ENCODE results near the gene NFX1. TPM values are rescaled to one million over a fixed set of nuclear protein-coding genes. Genes with fewer than 3 reads are reported as not detected.

NFX1 gene
- total RNA-seq, 2 donors from 2014 or later, result 32.0 to 56.5 TPM

DNA sequence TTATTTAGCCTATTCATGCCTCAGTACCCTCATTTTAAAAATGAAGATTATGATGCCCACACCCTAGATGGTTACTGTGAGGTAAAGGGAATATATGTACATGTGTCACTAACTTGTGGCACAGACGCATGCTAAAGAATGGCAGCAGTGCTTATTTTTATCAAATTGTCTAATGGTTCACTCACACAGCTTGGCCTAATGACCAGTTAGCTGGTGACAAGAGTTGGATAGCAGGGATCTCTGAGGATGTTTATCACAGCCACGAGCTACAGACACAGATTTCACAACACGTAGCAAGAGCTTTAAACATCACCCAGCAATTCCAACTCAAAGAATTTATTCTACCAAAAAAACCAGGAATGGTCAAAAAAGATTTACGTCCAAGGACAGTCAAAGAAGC, 33.0 kb upstream of the NFX1 start:
- Mint-ChIP-seq H3K36me3 (ENCODE audit: low read depth) (peaks cover 100% of the 10 kb centered on the region), H3K9me3 (no peaks in the 10 kb centered on the region), H3K27ac (no peak overlapping the region), H3K27me3 (no peaks in the 10 kb centered on the region), H3K4me1 (no peaks in the 10 kb centered on the region), H3K4me3 (no peak overlapping the region)
- no peak for ATAC-seq (replicated peaks)

DNA sequence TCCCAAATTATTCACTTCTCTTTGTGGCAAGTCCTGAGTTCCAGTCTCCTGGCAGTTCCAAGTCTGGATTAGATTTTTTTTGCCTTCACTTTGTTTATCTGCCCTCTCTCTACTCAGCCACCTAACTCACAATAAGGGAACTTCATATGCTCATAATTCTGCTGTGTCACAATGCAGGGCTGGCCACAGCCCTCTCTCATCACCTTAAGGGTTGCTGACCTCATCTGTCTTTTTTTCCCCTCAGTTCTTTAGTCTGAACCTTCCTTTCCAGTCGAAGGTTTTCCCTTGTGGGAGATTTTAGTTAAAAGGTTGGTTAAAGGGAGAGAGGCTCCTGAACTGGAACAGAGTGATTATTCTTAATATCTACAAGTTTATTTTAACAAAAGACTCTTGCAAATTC, 29.9 kb upstream of the NFX1 start:
- Mint-ChIP-seq H3K4me3 (no peak overlapping the region), H3K4me1 (peaks cover 9% of the 10 kb centered on the region), H3K9me3 (no peaks in the 10 kb centered on the region), H3K27me3 (no peaks in the 10 kb centered on the region), H3K27ac (peak overlapping the region; percentile 44), H3K36me3 (ENCODE audit: low read depth) (peaks cover 98% of the 10 kb centered on the region)
- no peak for ATAC-seq (replicated peaks)

DNA sequence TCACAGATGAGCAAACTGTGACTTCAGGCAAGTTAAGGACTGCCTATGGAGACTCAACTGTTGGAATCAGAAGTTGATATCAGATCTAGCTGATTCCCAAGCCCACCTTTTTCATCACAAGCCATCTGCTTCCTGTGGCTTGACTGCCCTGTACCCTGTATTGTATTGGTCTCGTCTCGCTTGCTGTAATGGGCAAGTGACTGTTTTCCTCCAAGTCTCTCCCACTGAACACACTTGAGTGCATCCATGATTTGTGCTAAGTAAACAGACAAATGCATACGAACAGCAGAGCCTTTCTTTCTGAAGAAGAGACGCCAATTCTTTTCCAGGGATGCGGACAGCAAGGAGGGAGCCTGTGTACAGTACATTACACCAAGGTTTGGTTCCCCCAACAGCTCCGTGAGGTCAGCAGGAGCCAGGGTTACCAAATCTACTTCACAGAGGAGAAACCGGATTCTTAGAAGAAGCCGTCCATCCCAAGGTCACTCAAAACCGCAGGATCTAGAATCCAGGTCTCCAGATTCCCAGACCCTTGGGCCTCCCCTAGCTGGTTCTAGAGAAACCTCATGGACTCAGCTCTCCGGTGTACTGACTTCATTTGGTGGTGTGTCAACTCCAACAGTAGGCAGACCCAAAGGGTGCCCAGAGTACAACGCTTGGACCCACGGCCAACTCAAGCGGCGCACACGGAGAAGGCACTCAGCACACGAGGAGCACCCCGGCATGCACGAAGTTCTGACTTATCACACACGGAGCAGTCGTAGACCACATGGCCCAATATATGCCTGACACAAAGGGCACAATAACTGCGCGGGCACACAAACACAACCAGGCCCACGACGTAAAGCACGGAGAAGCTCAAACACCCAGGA, 26.9 kb upstream of the NFX1 start:
- H3K36me3 Mint-ChIP-seq (ENCODE audit: low read depth), result peaks cover 98% of the 10 kb centered on the region
- no peaks in the 10 kb centered on the region for H3K9me3 Mint-ChIP-seq
- H3K27ac Mint-ChIP-seq, result peak overlapping the region; percentile 65
- no peaks in the 10 kb centered on the region for H3K27me3 Mint-ChIP-seq
- peak overlapping the region; percentile 89 for H3K4me3 Mint-ChIP-seq
- H3K4me1 Mint-ChIP-seq, result peaks cover 27% of the 10 kb centered on the region
- no peak for ATAC-seq (replicated peaks)

DNA sequence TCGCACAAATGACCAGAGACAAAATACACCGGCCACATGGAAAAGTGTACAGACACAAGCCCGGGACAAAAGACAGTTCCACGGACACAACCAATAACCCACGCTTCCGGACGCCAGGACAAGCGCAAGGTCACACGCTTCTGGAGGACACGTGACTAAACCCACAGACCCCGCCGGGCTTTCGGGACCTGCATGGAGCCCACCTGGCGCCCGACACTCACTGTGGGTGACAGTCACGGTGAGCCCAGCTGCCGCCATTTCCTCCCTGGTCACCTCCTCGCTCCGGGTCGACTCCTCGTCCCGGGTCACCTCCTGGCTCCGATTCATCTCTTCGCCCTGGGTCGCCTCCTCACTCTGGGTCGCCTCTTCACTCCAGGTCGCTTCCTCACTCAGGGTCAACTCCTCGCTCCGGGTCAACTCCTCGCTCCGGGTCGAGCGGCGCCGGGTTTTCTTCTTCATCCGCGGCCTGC, 26.3 kb upstream of the NFX1 start:
- H3K27ac Mint-ChIP-seq, result peak overlapping the region; percentile 65
- H3K9me3 Mint-ChIP-seq, result no peaks in the 10 kb centered on the region

DNA sequence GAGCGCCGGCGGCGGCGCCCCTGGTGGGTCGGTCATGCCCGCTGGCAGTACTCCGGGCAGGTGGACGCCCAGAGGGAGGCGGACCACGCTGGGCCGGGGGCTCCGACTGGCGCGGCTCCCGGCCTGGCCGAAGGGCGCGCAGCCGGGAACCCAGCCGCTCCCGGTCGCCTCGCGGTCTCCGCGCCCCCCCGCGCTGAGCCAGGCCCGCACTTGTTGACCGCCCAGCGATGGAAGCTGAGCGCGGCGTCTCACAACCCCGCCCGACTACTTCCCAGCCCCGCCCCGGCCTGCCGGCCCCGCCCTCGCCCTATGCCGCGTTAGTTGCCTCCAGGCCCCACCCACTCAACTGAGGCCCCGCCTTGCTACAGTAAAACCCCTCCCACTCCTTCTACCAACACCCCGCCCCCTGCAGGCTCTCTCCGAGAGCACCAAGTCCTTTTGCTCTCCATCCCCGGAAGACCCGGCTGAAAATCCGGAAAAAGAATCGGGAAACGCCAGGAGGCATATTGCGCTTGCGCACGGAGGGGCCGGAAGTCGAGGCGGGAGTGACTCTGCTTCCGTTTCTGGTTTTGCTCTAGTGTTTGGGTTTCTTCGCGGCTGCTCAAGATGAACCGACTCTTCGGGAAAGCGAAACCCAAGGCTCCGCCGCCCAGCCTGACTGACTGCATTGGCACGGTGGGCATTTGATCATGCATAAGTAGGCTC, 25.7 kb upstream of the NFX1 start, which contains the start of the genes BAG1 and CHMP5:
Gene BAG1 (minus strand): TSS at position 236 of the 705 bp plus-strand sequence.
Gene CHMP5 (plus strand): TSS at position 577 of the 705 bp plus-strand sequence. CDS start 30 bp downstream, at position 607.
- peak; percentile 88 for ATAC-seq (replicated peaks)
- peaks cover 96% of the 10 kb centered on the region for H3K36me3 Mint-ChIP-seq (ENCODE audit: low read depth)
- peak within 1 kb of the TSS; percentile 65 for H3K27ac Mint-ChIP-seq
- peak within 1 kb of the TSS; percentile 89 for H3K4me3 Mint-ChIP-seq
- no peaks in the 10 kb centered on the region for H3K27me3 Mint-ChIP-seq
- H3K9me3 Mint-ChIP-seq, result no peaks in the 10 kb centered on the region
- H3K4me1 Mint-ChIP-seq, result peaks cover 27% of the 10 kb centered on the region

More for the DNA sequence above, 26.3 kb upstream of the NFX1 start:
- Mint-ChIP-seq H3K36me3 (ENCODE audit: low read depth) (peaks cover 98% of the 10 kb centered on the region), H3K27me3 (no peaks in the 10 kb centered on the region), H3K4me3 (peak overlapping the region; percentile 89), H3K4me1 (peaks cover 27% of the 10 kb centered on the region)
- peak; percentile 8 for ATAC-seq (replicated peaks)

DNA sequence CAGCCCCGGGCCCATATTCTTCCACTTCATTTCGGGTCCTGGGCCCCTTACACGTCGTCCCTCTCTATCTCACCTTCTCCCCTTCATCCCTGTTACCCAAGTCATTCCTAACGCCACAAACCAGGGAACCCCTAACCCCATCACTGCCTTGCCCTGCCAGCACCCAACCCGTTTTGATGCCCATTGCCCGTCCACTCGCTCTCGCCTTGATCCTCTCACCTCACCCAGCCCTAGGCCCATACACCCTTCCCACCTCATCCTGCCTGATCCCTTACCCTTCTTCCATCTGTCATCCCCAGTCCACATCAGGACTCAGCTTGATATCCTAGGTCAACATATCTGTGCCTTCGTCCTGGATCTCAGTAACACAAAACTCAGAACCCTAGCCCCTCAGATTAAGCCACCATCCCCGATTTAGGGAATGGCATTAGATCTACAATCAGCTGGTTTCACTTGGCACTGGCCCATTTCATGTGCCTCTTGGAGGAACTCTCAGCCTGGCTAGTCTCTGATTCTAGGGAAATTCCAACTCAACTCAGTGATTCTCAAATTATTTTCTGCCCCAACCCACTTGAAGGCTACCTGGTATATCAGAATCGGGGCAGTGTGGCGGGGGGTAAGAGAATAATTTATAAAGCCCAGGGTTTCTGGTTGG, 25.0 kb upstream of the NFX1 start:
- Mint-ChIP-seq H3K27me3 (no peaks in the 10 kb centered on the region), H3K4me3 (peak overlapping the region; percentile 89), H3K36me3 (ENCODE audit: low read depth) (peaks cover 96% of the 10 kb centered on the region), H3K4me1 (peaks cover 27% of the 10 kb centered on the region), H3K9me3 (no peaks in the 10 kb centered on the region), H3K27ac (peak overlapping the region; percentile 65)
- ATAC-seq (replicated peaks), result no peak

DNA sequence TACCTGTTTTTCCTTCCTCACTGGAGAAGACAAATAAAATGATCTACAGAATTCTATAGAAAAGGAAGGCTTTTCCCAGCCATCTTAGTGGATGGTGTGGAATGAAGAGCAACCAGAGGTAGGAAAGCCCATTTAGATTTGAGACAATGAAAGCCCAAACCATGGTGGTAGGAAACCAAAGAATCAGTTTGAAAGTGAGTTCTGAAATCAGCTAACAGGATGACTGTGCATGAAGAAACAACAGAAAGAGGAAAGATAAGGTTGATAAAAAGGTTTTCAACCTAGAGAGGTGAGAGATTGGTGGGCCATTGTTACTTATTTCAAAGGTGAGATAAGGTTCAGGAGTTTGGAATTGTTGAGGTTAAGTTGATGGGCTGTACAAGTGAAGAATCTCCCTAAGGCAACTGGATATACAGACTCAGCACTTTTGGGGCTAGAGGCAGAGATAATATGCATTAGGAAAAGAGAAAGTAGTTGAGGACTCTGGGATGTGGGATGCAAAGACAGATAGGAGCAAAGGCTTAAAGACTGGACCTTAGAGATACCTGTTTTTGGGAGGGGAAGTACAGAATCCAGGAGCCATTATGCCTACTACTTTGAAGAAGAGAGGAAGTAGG, 23.1 kb upstream of the NFX1 start:
- Mint-ChIP-seq H3K27ac (peak overlapping the region; percentile 65), H3K4me1 (peaks cover 27% of the 10 kb centered on the region), H3K4me3 (peak overlapping the region; percentile 89), H3K9me3 (no peaks in the 10 kb centered on the region), H3K27me3 (no peaks in the 10 kb centered on the region), H3K36me3 (ENCODE audit: low read depth) (peaks cover 96% of the 10 kb centered on the region)
- ATAC-seq (replicated peaks), result no peak

DNA sequence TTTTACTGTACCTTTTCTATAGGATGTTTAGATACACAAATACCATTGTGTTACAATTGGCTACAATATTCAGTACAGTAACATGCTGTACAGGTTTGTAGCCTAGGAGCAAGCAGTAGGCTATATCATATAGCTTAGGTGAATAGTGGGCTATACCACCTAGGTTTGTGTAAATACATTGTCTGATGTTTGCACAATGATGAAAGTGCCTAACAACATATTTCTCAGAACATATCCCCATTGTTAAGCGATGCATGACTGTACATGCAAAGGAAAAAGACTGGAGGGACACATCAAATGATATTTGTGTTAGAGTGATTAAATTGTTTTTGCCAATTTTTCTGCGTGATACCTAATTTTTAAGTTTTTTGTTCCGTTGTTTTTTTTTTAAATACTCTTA, 20.2 kb upstream of the NFX1 start:
- peaks cover 20% of the 10 kb centered on the region for H3K4me1 Mint-ChIP-seq
- H3K27me3 Mint-ChIP-seq, result no peaks in the 10 kb centered on the region
- no peak for ATAC-seq (replicated peaks)
- H3K4me3 Mint-ChIP-seq, result no peak overlapping the region
- H3K9me3 Mint-ChIP-seq, result no peaks in the 10 kb centered on the region
- peaks cover 96% of the 10 kb centered on the region for H3K36me3 Mint-ChIP-seq (ENCODE audit: low read depth)
- H3K27ac Mint-ChIP-seq, result no peak overlapping the region

DNA sequence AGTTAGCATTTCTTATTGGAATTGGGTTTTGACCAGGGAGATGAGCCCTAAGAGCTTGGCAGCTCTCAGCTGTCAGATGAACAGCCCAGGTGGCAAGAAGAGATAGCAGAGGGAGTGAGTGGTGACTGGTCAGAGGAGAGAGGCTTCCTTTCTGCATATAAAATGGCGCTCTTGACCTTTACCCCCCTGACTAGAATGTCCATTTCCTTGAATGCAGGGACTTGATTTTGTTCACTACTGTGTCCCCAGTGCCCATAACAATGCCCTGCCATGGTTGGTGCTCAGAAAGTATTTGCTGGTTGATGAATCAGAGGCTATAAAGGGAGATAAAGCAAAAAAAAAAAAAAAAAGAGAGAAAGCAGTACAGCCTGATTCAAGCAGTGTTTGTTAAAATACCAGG, 18.3 kb upstream of the NFX1 start:
- Mint-ChIP-seq H3K27me3 (no peaks in the 10 kb centered on the region), H3K27ac (peak overlapping the region; percentile 30), H3K4me3 (no peak overlapping the region), H3K36me3 (ENCODE audit: low read depth) (peaks cover 98% of the 10 kb centered on the region), H3K4me1 (peaks cover 5% of the 10 kb centered on the region), H3K9me3 (no peaks in the 10 kb centered on the region)
- ATAC-seq (replicated peaks), result no peak

DNA sequence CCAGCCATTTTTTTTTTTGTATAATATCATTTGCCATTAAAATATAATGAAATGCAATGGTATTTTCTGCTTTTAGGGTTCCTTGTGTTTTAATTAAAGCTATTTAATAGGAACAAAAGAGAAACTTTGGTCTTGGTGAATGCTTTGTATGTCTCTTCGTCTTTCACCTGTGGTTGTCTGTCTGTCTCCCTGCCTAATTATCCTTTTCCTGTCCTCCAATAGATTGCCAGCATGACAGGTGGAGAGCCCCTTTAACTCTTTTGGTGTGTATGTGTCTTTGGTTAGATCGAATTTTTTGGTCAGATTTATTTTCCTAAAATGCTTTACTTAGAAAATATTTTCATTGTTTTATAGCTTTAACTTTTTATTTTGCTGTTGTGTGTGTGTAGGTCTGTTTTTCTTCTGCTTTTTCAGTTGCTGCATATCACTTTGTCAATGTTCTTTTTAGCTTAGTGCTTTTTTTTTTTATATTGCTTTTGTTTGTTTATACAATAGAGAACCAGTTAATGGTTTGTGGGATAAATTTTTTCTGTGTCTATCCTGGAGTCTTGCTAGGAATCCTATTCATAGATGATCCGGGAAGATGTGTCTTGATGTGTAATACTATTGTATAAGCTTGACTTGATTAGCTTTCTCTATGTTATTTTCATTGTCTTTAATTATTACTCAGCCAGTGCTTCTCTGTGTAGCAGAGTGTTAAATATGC, 16.9 kb upstream of the NFX1 start:
- H3K4me1 Mint-ChIP-seq, result peaks cover 5% of the 10 kb centered on the region
- H3K4me3 Mint-ChIP-seq, result no peak overlapping the region
- no peaks in the 10 kb centered on the region for H3K9me3 Mint-ChIP-seq
- H3K36me3 Mint-ChIP-seq (ENCODE audit: low read depth), result peaks cover 98% of the 10 kb centered on the region
- H3K27ac Mint-ChIP-seq, result peak overlapping the region; percentile 4
- no peaks in the 10 kb centered on the region for H3K27me3 Mint-ChIP-seq
- no peak for ATAC-seq (replicated peaks)

DNA sequence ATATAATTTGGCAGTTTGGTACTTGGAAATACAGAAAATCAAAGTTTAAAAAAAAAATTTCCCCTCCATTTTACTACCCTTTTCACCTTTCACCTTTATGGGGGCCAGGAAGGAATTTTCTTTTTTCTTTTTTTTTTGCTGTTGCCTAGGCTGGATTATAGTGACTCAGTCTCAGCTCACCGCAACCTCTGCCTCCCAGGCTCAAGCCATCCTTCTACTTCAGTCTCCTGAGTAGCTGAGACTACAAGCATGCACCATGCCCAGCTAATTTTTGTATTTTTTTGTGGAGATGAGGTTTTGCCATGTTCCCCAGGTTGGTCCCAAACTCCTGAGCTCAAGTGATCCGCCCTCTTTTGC, 16.4 kb upstream of the NFX1 start:
- peak overlapping the region; percentile 4 for H3K27ac Mint-ChIP-seq
- no peak overlapping the region for H3K4me3 Mint-ChIP-seq
- no peak for ATAC-seq (replicated peaks)
- peaks cover 98% of the 10 kb centered on the region for H3K36me3 Mint-ChIP-seq (ENCODE audit: low read depth)
- no peaks in the 10 kb centered on the region for H3K27me3 Mint-ChIP-seq
- H3K4me1 Mint-ChIP-seq, result peaks cover 5% of the 10 kb centered on the region
- H3K9me3 Mint-ChIP-seq, result no peaks in the 10 kb centered on the region

DNA sequence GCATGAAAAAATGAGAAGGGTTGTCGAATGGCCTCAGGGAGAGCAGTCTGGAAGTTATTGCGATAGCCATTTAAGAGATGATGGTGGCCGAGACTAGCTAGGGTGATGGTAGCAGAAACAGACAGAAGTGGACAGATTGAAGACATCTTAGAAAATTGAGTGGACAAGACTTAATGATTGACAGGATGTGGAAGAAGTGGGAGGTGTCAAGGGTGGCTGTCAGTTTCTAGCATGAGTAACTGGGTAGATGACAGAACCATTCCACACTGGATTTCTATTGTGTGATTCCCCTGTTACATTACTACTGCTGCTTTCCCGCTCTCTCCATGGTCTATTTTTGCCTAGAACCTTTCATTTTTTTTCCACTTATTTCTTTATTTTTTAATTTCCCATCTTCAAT, 12.8 kb upstream of the NFX1 start:
- H3K27ac Mint-ChIP-seq, result peak overlapping the region; percentile 57
- H3K9me3 Mint-ChIP-seq, result no peaks in the 10 kb centered on the region
- no peak for ATAC-seq (replicated peaks)
- H3K4me3 Mint-ChIP-seq, result no peak overlapping the region
- no peaks in the 10 kb centered on the region for H3K27me3 Mint-ChIP-seq
- peaks cover 100% of the 10 kb centered on the region for H3K36me3 Mint-ChIP-seq (ENCODE audit: low read depth)
- H3K4me1 Mint-ChIP-seq, result peaks cover 5% of the 10 kb centered on the region

DNA sequence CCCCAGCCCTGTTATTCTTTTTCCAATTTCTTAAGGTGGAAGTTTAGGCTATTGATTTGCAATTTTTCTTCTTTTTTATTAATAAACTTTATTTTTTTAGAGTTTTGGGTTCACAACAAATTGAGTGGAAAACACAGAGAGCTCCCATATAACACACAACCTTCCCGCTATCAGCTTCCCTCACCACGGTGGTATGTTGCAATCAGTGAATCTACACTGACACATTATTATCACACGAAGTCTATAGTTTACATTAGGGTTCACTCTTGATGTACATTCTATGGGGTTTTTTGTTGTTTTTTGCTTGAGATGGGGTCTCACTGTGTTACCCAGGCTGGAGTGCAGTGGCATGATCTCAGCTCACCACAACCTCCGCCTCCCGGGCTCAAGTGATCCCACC, 4.8 kb upstream of the NFX1 start:
- ATAC-seq (replicated peaks), result no peak
- Mint-ChIP-seq H3K4me1 (peaks cover 8% of the 10 kb centered on the region), H3K36me3 (ENCODE audit: low read depth) (peaks cover 41% of the 10 kb centered on the region), H3K9me3 (no peaks in the 10 kb centered on the region), H3K4me3 (no peak overlapping the region), H3K27me3 (no peaks in the 10 kb centered on the region), H3K27ac (no peak overlapping the region)

All from activated T-helper 17 cell treated with anti-CD3 and anti-CD28 coated beads, Interleukin-2, amount 50 U/mL, for 72 hours (primary cell).